Caco-2 (cell line): ENCODE data around the gene HSPE1. TPM values are rescaled to one million over a fixed set of nuclear protein-coding genes. Genes with fewer than 3 reads are reported as not detected.

ENCODE experiments used
- BruUV-seq: library from RNA; stranded (reverse); fragments of 400-500 nt; replicated peaks from 2 replicates; lab custom pipeline; 2021; lab: Mats Ljungman, UMichigan
- CTCF ChIA-PET: fragments of 300-600 bp; sonication (Branson Sonifier 250); formaldehyde crosslinking; loops from one replicate; lab custom pipeline; 2022; ENCODE audit warnings: antibody characterized with exemption; lab: Charles Lee
- POLR2A ChIA-PET: fragments of 300-600 bp; sonication (Branson Sonifier 250); formaldehyde crosslinking; loops from one replicate; lab custom pipeline; 2022; ENCODE audit warnings: antibody characterized with exemption; lab: Charles Lee
- DNase-seq, 2 experiments: peaks; one replicate each; pipeline versions ENCODE4 v3.0.0 to v3.0.0-alpha.2; 2020 to 2022
- H3K27me3 ChIP-seq: replicated peaks from 2 replicates; pipeline ENCODE4 v1.6.0; 2011; ENCODE audit warnings: low read length; ENCODE audit not compliant: control insufficient read depth, insufficient read depth
- H3K36me3 ChIP-seq: 2 replicates; pipeline ENCODE4 v1.5.1; 2011; ENCODE audit warnings: low read length; ENCODE audit not compliant: control insufficient read depth, insufficient read depth
- H3K4me1 ChIP-seq: fragments of 250-450 bp; sonication (Bioruptor Pico); 2 replicates; pipeline ENCODE4 v1.5.1; 2020; ENCODE audit warnings: mild to moderate bottlenecking
- H3K4me3 ChIP-seq: 2 replicates; pipeline ENCODE4 v1.5.1; 2011; ENCODE audit warnings: low read depth, mild to moderate bottlenecking, control low read depth, low read length
- H3K9me3 ChIP-seq: fragments of 250-450 bp; sonication (Bioruptor Pico); 2 replicates; pipeline ENCODE4 v1.5.1; 2020; ENCODE audit warnings: mild to moderate bottlenecking, moderate library complexity
- H3K27ac Mint-ChIP-seq: one replicate; pipeline ENCODE4 v1.8.0; 2022; ENCODE audit warnings: mixed read lengths; ENCODE audit not compliant: unreplicated experiment
- H3K27me3 Mint-ChIP-seq: one replicate; pipeline ENCODE4 v1.8.0; 2022; ENCODE audit warnings: mixed read lengths; ENCODE audit not compliant: insufficient read depth, unreplicated experiment
- H3K36me3 Mint-ChIP-seq: one replicate; pipeline ENCODE4 v1.8.0; 2022; ENCODE audit warnings: mild to moderate bottlenecking, mixed read lengths; ENCODE audit not compliant: insufficient read depth, unreplicated experiment
- H3K4me1 Mint-ChIP-seq: one replicate; pipeline ENCODE4 v1.8.0; 2022; ENCODE audit warnings: low read depth, mixed read lengths; ENCODE audit not compliant: unreplicated experiment
- H3K4me3 Mint-ChIP-seq: one replicate; pipeline ENCODE4 v1.8.0; 2022; ENCODE audit warnings: mild to moderate bottlenecking, moderate library complexity, mixed read lengths; ENCODE audit not compliant: unreplicated experiment
- H3K9me3 Mint-ChIP-seq: one replicate; pipeline ENCODE4 v1.8.0; 2022; ENCODE audit warnings: mixed read lengths; ENCODE audit not compliant: unreplicated experiment
- intact Hi-C: fragments of 100-400 bp; cut with micrococcal nuclease; formaldehyde crosslinking; loops from one replicate; pipeline ENCODE4 v1.10.0; 2022; ENCODE audit not compliant: unreplicated experiment
- total RNA-seq: library from RNA; stranded (reverse); gene quantifications from 2 replicates; pipeline ENCODE4 v1.2.3, GENCODE V29; 2022
- TF ChIP-seq, protein P1 (sequence below), 2 experiments: fragments of 200-600 bp in 1 of 2; IDR thresholded peaks; 1 replicate in 1 of 2; 2 replicates in 1 of 2; pipeline versions ENCODE4 v1.5.1 to v1.8.0; 2011 to 2022; ENCODE audit warnings: antibody characterized with exemption in 1 of 2, control low read depth in 1 of 2, inconsistent platforms in 1 of 2, low read depth in 1 of 2, low read length in 1 of 2, mild to moderate bottlenecking in 1 of 2, moderate library complexity in 1 of 2; ENCODE audit not compliant: insufficient read depth in 1 of 2, severe bottlenecking in 1 of 2, unreplicated experiment in 1 of 2

Gene HSPE1
- total RNA-seq, 1 experiment from 2014 or later: 340 TPM

- TF ChIP-seq, protein P1, sequence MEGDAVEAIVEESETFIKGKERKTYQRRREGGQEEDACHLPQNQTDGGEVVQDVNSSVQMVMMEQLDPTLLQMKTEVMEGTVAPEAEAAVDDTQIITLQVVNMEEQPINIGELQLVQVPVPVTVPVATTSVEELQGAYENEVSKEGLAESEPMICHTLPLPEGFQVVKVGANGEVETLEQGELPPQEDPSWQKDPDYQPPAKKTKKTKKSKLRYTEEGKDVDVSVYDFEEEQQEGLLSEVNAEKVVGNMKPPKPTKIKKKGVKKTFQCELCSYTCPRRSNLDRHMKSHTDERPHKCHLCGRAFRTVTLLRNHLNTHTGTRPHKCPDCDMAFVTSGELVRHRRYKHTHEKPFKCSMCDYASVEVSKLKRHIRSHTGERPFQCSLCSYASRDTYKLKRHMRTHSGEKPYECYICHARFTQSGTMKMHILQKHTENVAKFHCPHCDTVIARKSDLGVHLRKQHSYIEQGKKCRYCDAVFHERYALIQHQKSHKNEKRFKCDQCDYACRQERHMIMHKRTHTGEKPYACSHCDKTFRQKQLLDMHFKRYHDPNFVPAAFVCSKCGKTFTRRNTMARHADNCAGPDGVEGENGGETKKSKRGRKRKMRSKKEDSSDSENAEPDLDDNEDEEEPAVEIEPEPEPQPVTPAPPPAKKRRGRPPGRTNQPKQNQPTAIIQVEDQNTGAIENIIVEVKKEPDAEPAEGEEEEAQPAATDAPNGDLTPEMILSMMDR (IDR thresholded peaks at IDR 0.05; ENCODE audit: insufficient read depth in 1 of 2, low read depth in 1 of 2, low read length in 1 of 2, severe bottlenecking in 1 of 2, unreplicated experiment in 1 of 2): no peak
- no peaks in the 10 kb centered on the region for H3K9me3 ChIP-seq
- H3K27me3 ChIP-seq: no peaks in the 10 kb centered on the region
- Mint-ChIP-seq H3K27ac (peak overlapping the region; percentile 97), H3K4me1 (peaks cover 7% of the 10 kb centered on the region), H3K9me3 (no peaks in the 10 kb centered on the region), H3K36me3 (peaks cover 97% of the 10 kb centered on the region), H3K4me3 (peak overlapping the region; percentile 95), H3K27me3 (no peaks in the 10 kb centered on the region)
- intact Hi-C loops: loop anchor here (5.0 kb wide), 1 partner anchor 278 kb away; no protein-coding TSS in a partner anchor
- H3K36me3 ChIP-seq: peaks cover 3% of the 10 kb centered on the region
- no TSS peak for BruUV-seq
- peak overlapping the region; percentile 91 for H3K4me3 ChIP-seq
- CTCF ChIA-PET: interaction anchor here (1.0 to 1.1 kb wide), 2 partner anchors 46 kb away, joined by 3 to 4 read pairs; partner anchors contain the start of gene COQ10B
- peaks cover 49% of the 10 kb centered on the region for H3K4me1 ChIP-seq
- POLR2A ChIA-PET: interaction anchor here (0.5 to 2.8 kb wide), 8 partner anchors 14 to 769 kb away, joined by 3 to 64 read pairs (median 4); partner anchors contain the start of genes COQ10B, MOB4 and SF3B1
- peak; percentile 65 to 66 for DNase-seq
Measured at GRCh38 chr2:197498937-197499593, 1.1 kb upstream of the HSPE1 start.

DNA sequence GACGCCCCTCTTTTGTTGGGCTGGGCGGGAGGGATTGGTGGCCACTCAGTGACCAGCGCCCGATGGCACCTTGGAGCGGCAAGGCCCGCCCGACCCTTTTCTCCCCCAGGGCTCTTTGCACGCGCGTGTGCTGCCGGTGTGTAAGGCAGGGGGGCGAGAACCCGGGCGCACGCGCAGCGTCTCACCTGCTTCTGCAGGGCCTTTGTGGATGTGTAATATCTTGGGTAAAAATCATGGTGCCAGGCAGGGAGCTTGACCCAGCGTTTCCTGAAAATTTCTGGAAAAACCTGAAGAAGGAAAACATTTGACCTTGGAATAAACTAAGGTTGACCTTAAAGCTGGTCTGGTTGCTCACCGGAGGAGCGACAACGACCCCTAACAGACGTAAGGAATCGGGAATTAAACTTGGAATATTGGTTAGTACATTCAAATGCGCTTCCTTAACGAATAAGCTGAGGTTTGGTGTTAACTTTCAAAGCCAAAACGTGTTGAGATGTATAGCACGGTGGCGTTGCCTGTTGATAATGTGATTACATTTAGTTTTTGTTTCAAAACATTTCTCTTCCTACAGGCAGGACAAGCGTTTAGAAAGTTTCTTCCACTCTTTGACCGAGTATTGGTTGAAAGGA is 438 bp downstream of the HSPE1 start:
- peak overlapping the region; percentile 97 for H3K27ac Mint-ChIP-seq
- H3K4me1 Mint-ChIP-seq: peaks cover 7% of the 10 kb centered on the region
- POLR2A ChIA-PET: interaction anchor here (0.9 to 2.8 kb wide), 8 partner anchors 11 to 861 kb away, joined by 3 to 64 read pairs (median 6); partner anchors contain the start of genes CCDC150, COQ10B, MOB4 and SF3B1
- H3K4me1 ChIP-seq: peaks cover 41% of the 10 kb centered on the region
- CTCF ChIA-PET: interaction anchor here (0.7 to 1.3 kb wide), 3 partner anchors 15 to 308 kb away, joined by 3 to 5 read pairs (median 3); partner anchors contain the start of gene MOB4
- H3K4me3 ChIP-seq: peak overlapping the region; percentile 91
- TF ChIP-seq, protein P1 (IDR thresholded peaks at IDR 0.05; ENCODE audit: insufficient read depth in 1 of 2, low read depth in 1 of 2, low read length in 1 of 2, severe bottlenecking in 1 of 2, unreplicated experiment in 1 of 2): no peak
- no peak for DNase-seq
- H3K27me3 ChIP-seq: no peaks in the 10 kb centered on the region
- no peaks in the 10 kb centered on the region for H3K9me3 ChIP-seq
- peaks cover 6% of the 10 kb centered on the region for H3K36me3 ChIP-seq
- no peaks in the 10 kb centered on the region for H3K9me3 Mint-ChIP-seq
- TSS peak; percentile 62 for BruUV-seq
- peak overlapping the region; percentile 95 for H3K4me3 Mint-ChIP-seq
- H3K36me3 Mint-ChIP-seq: peaks cover 97% of the 10 kb centered on the region
- H3K27me3 Mint-ChIP-seq: no peaks in the 10 kb centered on the region
- intact Hi-C loops: loop anchor here (1.0 to 5.0 kb wide), 5 partner anchors 16 to 207 kb away; partner anchors contain the start of genes COQ10B, MARS2, MOB4 and SF3B1

GRCh38 chr2:197502201-197502600 is 2.0 kb downstream of the HSPE1 start:
- peak overlapping the region; percentile 95 for H3K4me3 Mint-ChIP-seq

More at GRCh38 chr2:197502201-197502600, 2.0 kb downstream of the HSPE1 start:
- H3K9me3 ChIP-seq: no peaks in the 10 kb centered on the region
- H3K27me3 Mint-ChIP-seq: no peaks in the 10 kb centered on the region
- peaks cover 25% of the 10 kb centered on the region for H3K4me1 ChIP-seq
- no peaks in the 10 kb centered on the region for H3K27me3 ChIP-seq
- TF ChIP-seq, protein P1 (IDR thresholded peaks at IDR 0.05; ENCODE audit: insufficient read depth in 1 of 2, low read depth in 1 of 2, low read length in 1 of 2, severe bottlenecking in 1 of 2, unreplicated experiment in 1 of 2): no peak
- H3K36me3 ChIP-seq: peaks cover 4% of the 10 kb centered on the region
- ChIA-PET POLR2A (no interaction called here), CTCF (no interaction called here)
- H3K27ac Mint-ChIP-seq: peak overlapping the region; percentile 49
- intact Hi-C loops: loop anchor here (5.0 kb wide), 1 partner anchor 205 kb away; the partner anchor contains the start of gene MARS2
- no peak for DNase-seq
- H3K4me1 Mint-ChIP-seq: peaks cover 7% of the 10 kb centered on the region
- peaks cover 85% of the 10 kb centered on the region for H3K36me3 Mint-ChIP-seq
- BruUV-seq: no TSS peak
- H3K9me3 Mint-ChIP-seq: no peaks in the 10 kb centered on the region
- H3K4me3 ChIP-seq: peak overlapping the region; percentile 91; the same call in 1 of the 2 replicates
